H1 (cell line): ENCODE data around the gene MPV17. TPM values are rescaled to one million over a fixed set of nuclear protein-coding genes. Genes with fewer than 3 reads are reported as not detected.

Source experiments
- EP300 ChIP-seq, 2 experiments: IDR thresholded peaks; 1 replicate in 1 of 2; 2 replicates in 1 of 2; pipeline ENCODE4 v1.6.1; 2011 to 2012; ENCODE audit warnings: low read depth in 2 of 2, low read length in 2 of 2, mild to moderate bottlenecking in 2 of 2, borderline replicate concordance in 1 of 2, inconsistent platforms in 1 of 2, moderate library complexity in 1 of 2
- polyA plus RNA-seq, 7 experiments: library from polyadenylated mRNA; depleted of rRNA in 3 of 7; stranded (reverse) in 5 of 7; unstranded in 2 of 7; fragments of >200 nt in 5 of 7; fragments of 200-250 nt in 2 of 7; gene quantifications; 1 replicate in 5 of 7; 2 replicates in 1 of 7; 4 replicates in 1 of 7; pipeline versions ENCODE4 v1.2.1 to v1.2.3, GENCODE V29; 2011 to 2013; ENCODE audit warnings: missing spikeins in 2 of 7, mixed read lengths in 2 of 7
- total RNA-seq: library from RNA; stranded (reverse); fragmentation: NEBNext Ultra II Directional; extraction: Animal tissue kit (Norgen Biotek cat#: 25700); gene quantifications from 2 replicates; pipeline ENCODE4 v1.2.1, GENCODE V29; 2021

MPV17 gene
- total and polyA plus RNA-seq, 2 of the 8 experiments (the other 6 are each of a cell fraction or from before 2014, with no cell fraction given): 45.2 to 181 TPM

DNA sequence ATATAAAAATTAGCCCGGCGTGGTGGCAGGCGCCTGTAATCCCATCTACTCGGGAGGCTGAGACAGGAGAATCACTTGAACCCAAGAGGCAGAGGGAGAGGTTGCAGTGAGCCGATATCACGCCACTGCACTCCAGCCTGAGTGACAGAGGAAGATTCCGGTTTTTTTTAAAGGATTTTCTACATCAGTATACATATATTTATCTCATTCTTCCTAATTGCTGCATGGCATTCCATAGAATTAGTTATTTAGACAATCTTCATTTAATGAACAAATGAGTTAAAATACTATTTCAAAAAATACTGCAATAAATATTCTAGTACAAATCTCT, 31.7 kb upstream of the MPV17 start (continued):
- no peak for TF ChIP-seq EP300 (IDR thresholded peaks at IDR 0.05; ENCODE audit: borderline replicate concordance in 1 of 2, low read depth in 2 of 2, low read length in 2 of 2)
